Sigmoid colon (tissue), 7 donors: Measurements from ENCODE around the gene HDAC7. TPM values are rescaled to one million over a fixed set of nuclear protein-coding genes. Genes with fewer than 3 reads are reported as not detected.

Experiments used
- DNase-seq: peaks from one replicate; pipeline ENCODE4 v3.0.0-alpha.2; 2019
- H3K27ac ChIP-seq, 4 donors: fragments of 200-600 bp; sonication (generic); one replicate each; pipeline ENCODE4 v1.5.1; 2016 to 2019; ENCODE audit warnings: mild to moderate bottlenecking in 1 of 4
- H3K27me3 ChIP-seq, 3 donors: fragments of 200-600 bp; sonication (generic); one replicate each; pipeline ENCODE4 v1.5.1; 2019; ENCODE audit warnings: mild to moderate bottlenecking in 1 of 3
- H3K36me3 ChIP-seq, 4 donors: fragments of 200-600 bp; sonication (generic); one replicate each; pipeline ENCODE4 v1.5.1; 2016 to 2019
- H3K4me1 ChIP-seq, 4 donors: fragments of 200-600 bp; sonication (generic); one replicate each; pipeline ENCODE4 v1.5.1; 2017 to 2019
- H3K4me3 ChIP-seq, 4 donors: fragments of 200-600 bp; sonication (generic); one replicate each; pipeline ENCODE4 v1.5.1; 2017 to 2019; ENCODE audit warnings: mild to moderate bottlenecking in 2 of 4, moderate library complexity in 1 of 4
- H3K9me3 ChIP-seq, 4 donors: fragments of 200-600 bp in 3 of 4; sonication (generic) in 3 of 4; one replicate each; pipeline versions ENCODE4 v1.5.1 to v1.6.1; 2013 to 2019
- CTCF ChIP-seq, 4 experiments: fragments of 450-650 bp in 3 of 4; fragments of 200-600 bp in 1 of 4; IDR thresholded peaks; one replicate each; pipeline ENCODE4 v1.5.1; 2016 to 2019; ENCODE audit warnings: antibody characterized with exemption in 4 of 4, mild to moderate bottlenecking in 3 of 4, moderate library complexity in 2 of 4
- EP300 ChIP-seq, 4 donors: sonication (generic); formaldehyde crosslinking; IDR thresholded peaks; one replicate each; pipeline ENCODE4 v1.6.1; 2017; ENCODE audit warnings: antibody characterized with exemption in 4 of 4
- POLR2A ChIP-seq, 2 donors: fragments of 450-650 bp; IDR thresholded peaks; one replicate each; pipeline ENCODE4 v1.6.1; 2016; ENCODE audit warnings: antibody characterized with exemption in 2 of 2, mild to moderate bottlenecking in 2 of 2, moderate library complexity in 2 of 2
- POLR2AphosphoS5 ChIP-seq, 4 donors: sonication (generic); formaldehyde crosslinking; IDR thresholded peaks; one replicate each; pipeline ENCODE4 v1.6.1; 2017; ENCODE audit warnings: antibody characterized with exemption in 4 of 4
- WGBS, 2 donors: extraction: QIAGEN DNeasy Blood & Tissue Kit; methylation state at CpG; one replicate each; pipeline ENCODE4 v1.1.7; 2013; 5-methylcytosine and 5-hydroxymethylcytosine counted together
- intact Hi-C: fragments of 100-400 bp; cut with DNase I; formaldehyde crosslinking; loops from one replicate; pipeline ENCODE4 v1.15.1; 2023
- polyA plus RNA-seq, 3 donors: library from polyadenylated mRNA; stranded (reverse); fragments of 200-250 nt; gene quantifications; one replicate each; pipeline ENCODE4 v1.2.3, GENCODE V29; 2013
- total RNA-seq, 4 donors: library from RNA; depleted of rRNA; stranded (reverse); fragments of >200 nt; gene quantifications; one replicate each; pipeline ENCODE4 v1.1.0, GENCODE V29; 2016
- donor health status: healthy with polysubstance abuse.
- donor health status: Bipolar disorder and iron deficiency.
- donor health status: healthy.

The HDAC7 gene
- total and polyA plus RNA-seq, 7 donors, result 6.5 to 79.2 (median 45.3) TPM

- WGBS, 2 donors, result 43 to 70% methylated on average over 7 of the region's 7 CpGs
- Histone ChIP-seq H3K4me1 (peaks cover 0 to 23% (median 15%) of the 10 kb centered on the region in 4 donors), H3K4me3 (no peak overlapping the region), H3K9me3 (no peaks in the 10 kb centered on the region), H3K27me3 (no peaks in the 10 kb centered on the region), H3K27ac (no peak overlapping the region), H3K36me3 (no peaks in the 10 kb centered on the region)
- TF ChIP-seq EP300 (IDR thresholded peaks at IDR 0.05), result no peak
- peak; percentile 91 to 98 (median 96) for TF ChIP-seq CTCF (IDR thresholded peaks at IDR 0.05)
- no peak for TF ChIP-seq POLR2AphosphoS5 (IDR thresholded peaks at IDR 0.05)
- TF ChIP-seq POLR2A (IDR thresholded peaks at IDR 0.05), result no peak
- intact Hi-C loops, result loop anchor here (1.0 kb wide), 1 partner anchor 37 kb away; no protein-coding TSS in a partner anchor
- DNase-seq, result no peak
Measured at GRCh38 chr12:47742253-47742825, 77.4 kb downstream of the HDAC7 start.

GRCh38 chr12:47741340-47741703, 78.4 kb downstream of the HDAC7 start:
- peak overlapping the region in 1 of 4 donors; percentile 60 for H3K27ac ChIP-seq
- DNase-seq, result peak; percentile 90
- TF ChIP-seq POLR2AphosphoS5 (IDR thresholded peaks at IDR 0.05) (no peak), EP300 (IDR thresholded peaks at IDR 0.05) (no peak), POLR2A (IDR thresholded peaks at IDR 0.05) (no peak), CTCF (IDR thresholded peaks at IDR 0.05) (no peak)
- intact Hi-C loops, result no loop called here
- peaks cover 0 to 33% (median 25%) of the 10 kb centered on the region in 4 donors for H3K4me1 ChIP-seq
- no peaks in the 10 kb centered on the region for H3K27me3 ChIP-seq
- no peaks in the 10 kb centered on the region for H3K9me3 ChIP-seq
- no peaks in the 10 kb centered on the region for H3K36me3 ChIP-seq
- no peak overlapping the region for H3K4me3 ChIP-seq
- 7 to 11% methylated on average over 4 of the region's 4 CpGs for WGBS, 2 donors

DNA sequence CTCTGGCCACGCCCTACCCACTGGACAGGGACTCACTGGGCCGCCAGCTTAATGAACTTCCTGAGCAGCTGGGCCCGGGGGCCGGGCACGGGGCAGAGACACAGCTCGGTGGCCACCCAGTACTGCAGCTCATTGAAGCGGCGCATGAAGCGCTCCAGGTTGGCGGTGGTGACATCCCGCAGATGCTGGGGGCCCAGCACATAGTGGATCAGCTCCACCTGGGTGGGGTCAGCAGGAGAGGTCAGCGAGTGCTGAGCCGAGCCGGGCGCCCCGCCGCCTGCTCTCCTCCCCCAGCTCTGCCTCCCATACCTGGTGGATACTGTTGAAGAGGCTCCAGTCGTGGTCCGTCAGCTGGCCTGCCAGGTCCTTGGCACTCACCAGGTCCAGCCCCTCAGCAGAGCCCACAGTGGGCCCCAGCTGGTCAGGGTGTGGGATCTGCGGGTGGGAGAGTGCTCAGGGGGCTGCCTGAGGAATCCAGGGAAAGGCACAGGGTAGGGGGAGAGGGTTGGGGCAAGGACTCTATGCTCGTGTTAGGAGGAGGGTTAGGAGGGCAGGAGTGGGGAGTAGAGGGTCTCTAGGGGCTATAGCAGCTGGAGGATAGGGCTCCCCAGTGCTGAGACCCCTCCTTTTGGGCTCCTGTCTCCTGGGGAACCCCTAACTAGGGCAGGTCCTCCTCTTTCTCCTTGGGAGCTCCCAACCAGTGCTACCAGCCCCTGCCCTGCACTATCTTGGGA, 78.9 kb downstream of the HDAC7 start:
- WGBS, 2 donors, result 66% methylated on average over 21 of the region's 21 CpGs
- no peak for DNase-seq
- no peaks in the 10 kb centered on the region for H3K9me3 ChIP-seq
- intact Hi-C loops, result no loop called here
- TF ChIP-seq POLR2AphosphoS5 (IDR thresholded peaks at IDR 0.05) (no peak), EP300 (IDR thresholded peaks at IDR 0.05) (no peak), POLR2A (IDR thresholded peaks at IDR 0.05) (no peak), CTCF (IDR thresholded peaks at IDR 0.05) (no peak)
- peaks cover 0 to 39% (median 31%) of the 10 kb centered on the region in 4 donors for H3K4me1 ChIP-seq
- H3K36me3 ChIP-seq, result no peaks in the 10 kb centered on the region
- no peak overlapping the region for H3K4me3 ChIP-seq
- peak overlapping the region in 2 of 4 donors; percentile 15 to 60 for H3K27ac ChIP-seq
- H3K27me3 ChIP-seq, result no peaks in the 10 kb centered on the region

DNA sequence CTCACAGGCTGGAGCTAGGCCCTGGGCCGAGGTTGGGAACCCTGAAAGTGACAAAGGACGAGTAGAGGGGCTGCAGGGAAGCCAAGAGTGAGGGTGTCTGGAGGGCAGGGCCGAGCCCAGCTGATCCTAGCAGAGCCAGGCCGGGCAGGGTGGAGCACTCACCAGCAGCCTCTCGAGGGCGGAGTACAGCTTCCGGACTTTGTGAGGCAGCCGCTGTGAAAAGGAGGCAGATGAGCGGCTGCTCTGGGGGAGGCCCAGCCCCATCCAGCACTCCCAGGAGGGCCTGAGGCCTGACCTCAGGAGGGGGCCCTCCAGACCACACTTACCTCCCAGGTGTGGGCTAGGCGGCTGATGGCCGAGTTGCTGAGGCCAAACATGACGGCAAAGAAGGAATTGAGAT, 79.7 kb downstream of the HDAC7 start:
- Histone ChIP-seq H3K27me3 (no peaks in the 10 kb centered on the region), H3K9me3 (no peaks in the 10 kb centered on the region), H3K27ac (peak overlapping the region in 2 of 4 donors; percentile 15 to 37), H3K4me3 (no peak overlapping the region), H3K36me3 (no peaks in the 10 kb centered on the region), H3K4me1 (peaks cover 0 to 47% (median 39%) of the 10 kb centered on the region in 4 donors)
- DNase-seq, result no peak
- 37 to 56% methylated on average over 12 of the region's 12 CpGs for WGBS, 2 donors
- intact Hi-C loops, result no loop called here
- no peak for TF ChIP-seq POLR2AphosphoS5 (IDR thresholded peaks at IDR 0.05)
- no peak for TF ChIP-seq POLR2A (IDR thresholded peaks at IDR 0.05)
- TF ChIP-seq CTCF (IDR thresholded peaks at IDR 0.05), result no peak
- TF ChIP-seq EP300 (IDR thresholded peaks at IDR 0.05), result no peak
